Adrenal gland (tissue), 5 donors: Measurements from ENCODE around the gene CEMP1.

Experiments used
- CTCF ChIP-seq, 6 experiments: fragments of 450-650 bp in 4 of 6; fragments of 200-600 bp in 2 of 6; sonication (generic) in 1 of 6; IDR thresholded peaks; 1 replicate in 5 of 6; 2 replicates in 1 of 6; pipeline versions ENCODE4 v1.5.1 to v1.8.0; 2016 to 2021; ENCODE audit warnings: antibody characterized with exemption in 6 of 6, mild to moderate bottlenecking in 2 of 6, moderate library complexity in 1 of 6
- POLR2A ChIP-seq, 2 donors: fragments of 450-650 bp; IDR thresholded peaks; one replicate each; pipeline ENCODE4 v1.6.1; 2017; ENCODE audit warnings: antibody characterized with exemption in 2 of 2, mild to moderate bottlenecking in 2 of 2, moderate library complexity in 1 of 2
- donor health status: DM: no; HTN: no; CAD: no.

- no peak for TF ChIP-seq CTCF (IDR thresholded peaks at IDR 0.05)
- TF ChIP-seq POLR2A (IDR thresholded peaks at IDR 0.05) = no peak
Measured at GRCh38 chr16:2508722-2509400, 22.3 kb downstream of the CEMP1 start.
